NCI-H446 (cell line): ENCODE data around the gene CDK2AP2.
A peak's percentile ranks its signal among the peaks of the same experiment; 100 is the strongest.
"Not testable (repeated sequence)": the region's sequence is repeated elsewhere in the genome, so short reads cannot be mapped to it uniquely, and the experiment has no call there.

ENCODE experiments used
- DNase-seq, 2 experiments: peaks; one replicate each; lab custom pipeline; 2025; lab: John Stamatoyannopoulos, UW

CDK2AP2 gene

DNA sequence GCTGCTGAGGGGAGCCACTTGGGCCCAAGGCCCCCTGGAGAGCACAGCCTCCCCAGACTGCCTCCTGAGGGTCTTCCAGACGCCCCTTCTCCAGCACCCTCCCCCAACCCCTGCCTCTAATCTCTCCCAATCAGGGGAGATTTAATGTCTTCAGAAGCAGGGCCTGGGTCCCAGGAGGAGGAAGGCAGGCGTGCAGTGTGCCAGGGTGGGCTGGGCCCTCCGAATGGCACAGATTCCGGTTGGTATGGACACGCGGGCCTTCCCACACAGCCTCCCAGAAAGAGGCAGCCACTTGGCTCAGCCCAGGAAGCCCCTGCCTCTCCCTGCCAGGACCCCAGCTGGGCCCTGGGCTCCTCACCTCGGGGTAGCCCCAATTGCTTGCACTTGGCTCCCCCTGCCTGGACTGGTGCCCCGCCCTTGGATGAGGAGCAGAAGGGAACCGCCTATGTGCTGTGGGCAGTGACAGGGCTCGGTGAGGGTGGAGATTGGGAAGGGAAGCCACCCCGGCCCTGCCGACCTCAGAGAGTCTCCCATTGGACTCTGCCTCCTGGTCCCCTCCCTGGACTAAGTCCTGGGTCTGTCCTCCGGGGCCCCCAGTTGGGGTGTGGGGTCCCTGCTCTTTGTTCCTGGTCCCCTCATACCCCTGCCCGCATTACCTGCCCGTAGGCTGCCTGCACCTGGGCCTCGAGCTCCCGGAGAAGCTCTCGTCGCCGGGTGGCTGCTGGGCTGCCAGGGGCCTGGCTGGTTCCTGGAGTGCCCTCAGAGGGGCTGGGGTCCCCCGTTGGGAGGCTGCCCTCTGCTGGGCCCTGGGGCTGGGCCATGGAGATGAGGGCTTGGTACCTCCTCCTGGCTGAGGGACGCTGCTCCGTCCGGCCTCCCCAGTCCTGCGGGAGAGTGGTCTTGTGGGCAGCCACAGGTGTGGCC, 15.9 kb upstream of the CDK2AP2 start:
- DNase-seq: no peak

DNA sequence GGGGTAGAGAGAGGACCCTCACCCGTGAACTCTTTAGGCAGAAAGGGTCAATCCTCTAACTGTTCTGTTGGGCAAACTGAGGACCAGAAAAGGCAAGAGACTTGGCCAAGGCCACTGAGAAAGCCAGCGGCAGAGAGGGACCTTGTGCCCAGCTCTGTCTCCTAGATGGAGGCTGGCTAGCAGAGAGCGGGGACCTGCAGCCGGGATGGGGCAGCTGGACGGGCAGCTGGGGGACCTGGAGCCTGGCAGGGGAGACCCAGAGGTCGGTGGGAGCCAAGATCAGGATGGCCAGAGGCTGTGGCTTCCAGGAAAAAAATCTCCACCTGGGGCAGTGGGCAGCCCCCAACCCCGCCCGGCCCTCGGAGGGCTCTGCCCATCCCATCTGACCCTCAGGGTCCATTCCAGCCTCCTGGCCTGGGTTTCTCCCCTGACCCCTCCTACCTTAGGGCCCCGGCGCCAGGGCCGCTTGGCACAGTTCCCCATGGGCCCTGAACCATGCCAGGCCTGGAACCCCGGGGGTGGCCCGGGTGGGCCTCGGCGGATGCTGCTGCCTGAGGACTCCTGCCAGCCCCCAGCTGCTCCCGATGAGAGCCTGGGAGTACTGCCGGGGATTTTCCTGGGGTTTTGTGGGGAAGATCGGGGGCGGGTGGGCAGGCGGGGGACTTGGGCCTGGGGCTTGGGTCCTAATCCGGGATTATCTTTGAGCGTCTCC, 15.0 kb upstream of the CDK2AP2 start, which contains the start of gene CABP2:
Gene CABP2, minus strand, starts transcription at position 603 of the 712 bp plus-strand sequence. Its CDS starts 120 bp downstream, at position 483.
- DNase-seq: no peak

DNA sequence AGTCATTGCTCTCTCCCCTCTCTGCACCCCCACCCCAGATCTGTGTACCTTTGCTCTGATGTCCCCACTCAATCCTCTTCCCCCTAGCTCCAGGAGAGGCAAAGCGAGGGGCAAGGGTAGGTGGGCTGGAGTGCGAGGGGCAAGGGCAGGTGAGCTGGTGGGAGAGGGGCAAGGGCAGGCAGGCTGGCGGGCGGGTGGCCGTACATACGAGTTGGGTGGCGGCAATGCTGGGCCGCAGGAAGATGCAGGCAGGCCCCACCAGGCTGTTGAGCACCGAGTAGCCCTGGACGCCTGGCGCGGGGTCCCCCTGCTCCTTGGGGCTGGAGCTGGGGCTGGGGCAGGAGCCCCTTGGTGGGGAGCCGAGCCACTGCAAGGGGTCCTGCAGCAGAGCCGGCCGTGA, 14.4 kb upstream of the CDK2AP2 start:
- no peak for DNase-seq

DNA sequence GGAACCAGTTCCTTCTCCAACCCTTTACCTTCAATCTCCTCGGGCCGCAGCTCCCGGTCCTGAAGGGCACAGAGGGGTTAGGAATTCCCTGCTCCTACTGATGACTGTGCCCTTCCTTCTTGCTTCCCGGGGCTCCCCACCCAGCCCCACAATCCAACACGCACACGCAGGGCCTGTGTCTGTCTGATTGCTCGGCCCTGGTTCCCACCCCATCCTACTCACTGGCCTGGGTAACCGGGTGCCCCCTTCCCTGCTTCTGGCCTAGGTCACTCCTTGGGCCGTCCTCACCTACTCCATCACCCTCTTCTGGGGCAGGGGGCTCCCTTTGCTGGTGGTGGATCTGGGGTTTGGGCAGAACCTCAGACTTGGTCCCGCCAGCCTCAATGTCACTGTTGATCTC, 14.0 kb upstream of the CDK2AP2 start:
- no peak for DNase-seq

DNA sequence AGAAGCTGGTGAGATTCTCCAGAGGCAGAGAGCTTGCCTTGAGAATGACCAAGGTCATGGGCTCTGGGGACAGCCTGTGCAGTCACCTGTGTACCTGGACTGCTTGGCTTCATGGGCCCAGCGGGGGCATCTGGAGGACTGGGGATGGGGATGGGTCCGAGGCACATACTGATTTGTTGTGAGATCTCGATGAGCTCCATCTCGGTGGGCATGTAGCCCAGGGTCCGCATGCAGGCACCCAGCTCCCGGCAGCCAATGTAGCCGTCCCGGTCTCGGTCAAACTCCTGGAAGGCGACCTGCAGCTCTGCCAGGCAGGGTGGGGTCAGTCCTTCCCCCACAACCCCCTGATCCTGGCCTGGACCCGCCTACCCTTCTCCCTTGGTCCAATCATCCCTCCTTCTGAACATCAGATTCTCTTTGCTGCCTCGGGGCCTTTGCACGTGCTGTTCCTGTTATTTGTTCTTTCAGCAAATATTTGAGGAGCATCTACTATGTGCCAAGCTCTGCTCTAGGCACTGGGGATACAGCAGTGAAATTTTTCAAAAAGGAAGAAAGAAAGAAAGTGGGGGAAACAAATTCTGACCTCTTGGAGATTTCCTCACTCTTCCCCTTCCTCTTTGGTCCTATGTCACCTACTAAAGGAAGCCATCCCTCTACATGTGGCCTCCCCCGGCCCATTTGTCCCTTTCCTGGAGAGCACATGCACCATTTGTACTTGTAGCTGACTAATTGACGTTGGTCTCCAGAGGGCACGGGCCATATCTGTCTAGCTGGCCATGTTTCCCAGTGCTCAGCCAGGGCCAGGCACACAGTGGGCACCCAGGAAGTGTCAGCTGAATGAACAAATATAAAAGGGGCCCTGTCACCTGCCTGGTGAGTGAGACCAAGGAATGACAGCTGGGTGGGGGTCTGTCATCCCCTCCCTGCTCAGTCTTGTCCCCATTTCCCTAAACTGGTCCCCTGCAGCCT, 13.2 kb upstream of the CDK2AP2 start:
- DNase-seq: no peak

DNA sequence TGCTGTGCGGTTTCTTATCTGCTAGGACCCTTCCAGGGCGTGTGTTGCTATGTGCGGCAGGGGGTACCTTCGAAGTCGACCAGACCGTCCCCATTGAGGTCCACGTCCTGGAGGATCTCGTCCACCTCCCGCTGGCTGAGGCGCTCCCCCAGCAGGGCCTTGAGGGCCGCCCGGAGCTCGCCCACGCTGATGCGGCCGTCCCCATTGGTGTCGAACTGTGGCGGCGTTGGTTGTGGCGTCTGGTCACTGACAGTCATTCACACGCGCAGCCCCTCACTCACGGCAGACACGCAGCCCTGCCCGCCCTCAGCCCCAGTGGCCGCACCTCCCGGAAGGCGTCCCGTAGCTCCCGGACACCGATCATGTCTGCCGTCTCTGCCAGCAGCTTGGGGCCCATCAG, 11.8 kb upstream of the CDK2AP2 start:
- DNase-seq: no peak

DNA sequence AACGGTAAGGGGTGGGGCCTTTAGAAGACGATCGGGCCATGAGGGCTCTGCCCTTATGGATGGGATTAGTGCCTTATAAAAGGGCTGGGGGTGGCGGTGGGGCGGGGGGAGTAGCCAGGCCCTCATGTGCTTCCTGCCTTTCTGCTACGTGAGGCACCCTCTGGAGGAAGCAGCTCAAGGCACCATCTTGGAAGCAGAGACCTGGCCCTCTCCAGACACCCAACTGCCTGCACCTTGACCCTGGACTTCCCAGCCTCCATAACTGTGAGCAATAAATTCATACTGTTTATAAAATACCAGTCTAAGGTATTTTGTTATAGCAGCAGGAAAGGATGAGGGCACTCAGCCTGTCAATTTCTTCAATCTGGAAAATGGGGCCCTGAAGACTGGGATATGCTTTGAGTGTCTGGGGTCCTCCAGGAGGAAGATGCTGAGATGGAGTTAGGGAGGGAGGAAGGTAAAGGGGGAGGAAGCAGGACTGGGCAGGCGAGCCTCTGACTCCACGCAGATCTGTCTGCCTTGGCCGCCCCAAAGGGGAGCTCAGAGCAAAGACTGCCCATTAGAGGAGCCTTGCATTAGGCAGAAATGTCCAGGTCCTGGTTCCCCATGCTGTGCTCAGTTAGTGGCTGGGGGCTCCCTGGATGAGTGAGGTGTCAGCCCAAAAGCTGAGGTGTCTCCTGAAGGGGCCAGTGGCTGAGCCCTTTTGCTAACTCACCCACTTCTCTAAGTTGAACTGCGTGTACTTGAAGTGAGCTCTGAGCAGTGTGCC, 10.0 kb upstream of the CDK2AP2 start:
- DNase-seq: no peak

DNA sequence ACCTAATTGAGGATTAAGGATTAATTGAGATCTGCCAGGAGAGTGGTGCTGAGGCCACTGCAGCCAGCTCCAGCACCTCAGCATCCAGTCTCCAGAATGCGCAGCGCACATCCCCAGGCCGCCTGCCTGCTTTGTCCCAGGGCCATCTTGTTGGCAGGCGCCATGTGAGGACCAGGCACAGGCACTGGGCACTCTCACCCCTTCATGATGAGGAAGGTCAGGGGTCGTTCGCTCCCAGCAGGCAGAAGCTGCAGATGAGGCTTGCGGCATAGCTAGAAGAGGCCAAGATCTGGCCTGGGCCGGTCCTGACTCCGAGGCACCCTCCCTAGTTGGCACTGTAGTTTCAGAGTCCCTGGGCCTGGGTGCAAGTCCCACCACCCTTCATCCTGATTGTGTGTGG, 8.8 kb upstream of the CDK2AP2 start:
- no peak for DNase-seq

DNA sequence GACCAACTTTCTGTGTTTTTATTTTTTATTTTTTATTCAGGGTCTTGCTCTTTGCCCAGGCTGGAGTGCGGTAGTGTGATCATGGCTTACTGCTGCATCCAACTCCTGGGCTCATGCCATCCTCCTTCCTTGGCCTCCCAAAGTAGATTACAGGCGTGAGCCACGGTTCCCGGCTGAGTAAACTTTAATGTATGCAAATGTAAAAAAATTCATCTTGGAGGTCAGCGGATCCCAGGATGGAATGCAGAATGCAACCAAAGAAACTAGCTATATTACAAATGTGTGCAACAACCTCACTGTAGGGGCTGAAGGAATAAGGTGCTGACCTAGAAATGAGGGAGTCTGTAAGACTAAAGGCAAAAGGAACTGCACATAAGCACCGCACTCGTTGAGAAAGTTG, 6.2 kb upstream of the CDK2AP2 start:
- DNase-seq: no peak

DNA sequence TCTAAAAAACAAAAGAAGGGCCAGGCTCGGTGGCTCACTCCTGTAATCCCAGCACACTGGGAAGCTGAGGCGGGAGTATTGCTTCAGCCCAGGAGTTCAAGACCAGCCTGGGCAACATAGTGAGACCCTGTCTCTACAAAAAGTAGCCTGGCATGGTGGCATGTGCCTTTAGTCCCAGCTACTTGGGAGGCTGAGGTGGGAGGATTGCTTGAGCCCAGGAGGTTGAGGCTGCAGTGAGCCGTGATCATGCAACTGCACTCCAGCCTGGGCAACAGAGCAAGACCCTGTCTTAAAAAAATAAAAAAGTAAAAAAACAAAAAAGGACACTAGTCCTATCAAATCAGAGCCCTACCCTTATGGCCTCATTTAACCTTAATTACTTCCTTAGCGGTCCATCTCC, 3.6 kb upstream of the CDK2AP2 start:
- DNase-seq: not testable (repeated sequence)

DNA sequence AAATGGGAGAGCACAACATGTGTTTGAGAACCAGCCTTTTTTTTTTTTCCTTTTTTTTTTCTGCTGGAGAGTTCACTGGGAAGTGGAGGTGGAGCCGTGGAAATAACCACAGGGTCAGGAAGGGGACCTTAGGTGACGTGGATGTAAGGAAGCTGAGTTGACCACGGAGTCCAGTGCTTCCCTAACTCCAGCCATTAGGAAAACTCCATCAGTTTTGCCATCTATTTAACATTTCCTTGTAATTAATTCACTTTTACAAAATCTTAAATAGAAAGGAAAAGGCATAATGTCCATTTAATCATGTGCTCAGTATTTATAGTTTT, 2.0 kb upstream of the CDK2AP2 start:
- no peak for DNase-seq

DNA sequence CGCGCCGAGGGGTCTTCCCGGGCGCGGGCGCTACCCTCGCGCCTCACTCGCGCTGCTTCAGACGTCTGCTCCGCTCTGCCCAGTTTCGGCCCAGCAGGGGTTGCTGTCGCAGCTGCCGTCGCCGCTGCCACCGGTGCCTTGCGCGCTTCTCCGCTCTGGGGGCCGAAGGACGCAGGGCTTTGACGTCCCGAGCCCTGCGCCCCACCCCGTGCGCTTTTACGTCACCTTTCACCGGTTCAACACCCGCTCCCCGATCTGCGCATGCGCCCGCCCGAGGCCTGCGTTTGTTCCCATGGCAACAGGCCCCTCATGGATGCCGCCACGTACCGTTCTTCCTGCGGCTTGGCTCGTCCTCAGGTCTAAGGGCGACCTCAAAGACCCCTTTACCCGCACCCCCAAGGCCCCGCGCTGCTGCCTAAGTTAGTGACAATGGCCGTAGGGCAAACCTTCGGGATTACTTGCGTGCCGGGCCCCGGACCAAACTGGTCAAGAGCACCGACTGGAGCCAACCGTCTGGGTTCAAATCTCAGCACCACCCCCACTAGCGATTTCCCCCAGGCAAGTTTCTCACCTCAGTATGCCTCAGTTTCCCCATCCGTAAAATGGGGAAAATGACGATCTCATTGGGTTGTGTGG, 642 bp upstream of the CDK2AP2 start:
- peak; percentile 96 to 98 for DNase-seq

DNA sequence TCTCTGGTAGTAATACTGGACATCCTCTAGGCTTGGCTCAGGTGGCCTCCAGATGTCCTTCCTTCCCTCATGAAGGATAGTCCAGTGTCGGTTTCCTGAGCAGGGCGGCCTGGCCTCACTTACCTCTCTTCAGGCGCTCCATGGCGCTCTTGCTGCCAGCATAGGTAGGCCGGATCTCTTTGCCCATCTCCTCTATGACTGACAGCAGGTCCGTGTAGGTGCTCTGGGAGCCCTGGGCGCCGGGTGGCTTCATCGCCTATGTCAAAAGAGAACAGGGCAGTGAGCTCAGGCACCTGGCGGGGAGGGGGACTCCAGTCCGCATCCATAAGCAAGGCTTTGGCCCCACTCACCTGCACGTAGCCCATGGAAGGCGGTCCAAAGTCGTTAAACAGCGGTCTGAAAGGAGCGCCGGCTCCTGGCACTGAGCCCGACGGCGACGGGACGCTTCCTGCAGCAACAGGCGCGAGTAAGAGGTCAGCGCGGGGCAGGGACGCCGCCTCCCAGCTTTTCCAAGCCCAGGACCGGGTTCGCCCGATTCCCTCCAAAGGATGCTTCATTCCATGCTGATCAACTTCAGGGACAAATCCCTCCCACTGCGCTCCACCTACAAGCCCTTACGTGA, 609 bp downstream of the CDK2AP2 start:
- DNase-seq: no peak

DNA sequence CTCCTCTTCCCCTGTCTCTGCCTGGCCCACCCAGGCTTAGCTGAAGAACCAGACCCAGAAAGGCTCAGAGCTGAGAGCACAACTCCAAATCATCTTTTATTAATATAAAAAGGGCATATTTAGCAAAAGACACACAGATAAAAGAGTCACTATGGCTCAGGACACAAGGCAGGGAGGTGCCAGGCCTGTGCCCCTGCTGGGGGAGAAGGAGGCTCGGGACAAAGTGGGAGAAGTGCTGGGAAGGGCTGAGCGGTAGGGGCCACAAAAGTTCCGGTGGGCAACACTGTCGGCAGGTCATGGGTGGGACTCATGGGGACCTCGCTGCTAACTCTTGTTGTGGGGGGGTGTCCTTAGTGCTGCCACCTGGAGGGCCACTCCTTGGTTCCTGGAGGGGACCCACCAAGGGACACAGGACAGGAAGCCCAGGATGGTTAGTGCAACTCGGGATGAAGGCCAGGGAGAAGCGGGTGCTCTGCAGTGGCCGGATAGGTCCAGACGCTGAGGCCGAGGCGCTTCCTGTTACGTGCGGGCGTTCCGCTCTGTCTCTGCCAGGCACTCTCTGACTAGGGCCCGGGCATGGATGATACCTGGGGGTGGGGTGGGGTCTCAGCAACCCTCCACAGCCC, 1.4 kb downstream of the CDK2AP2 start:
- no peak for DNase-seq

DNA sequence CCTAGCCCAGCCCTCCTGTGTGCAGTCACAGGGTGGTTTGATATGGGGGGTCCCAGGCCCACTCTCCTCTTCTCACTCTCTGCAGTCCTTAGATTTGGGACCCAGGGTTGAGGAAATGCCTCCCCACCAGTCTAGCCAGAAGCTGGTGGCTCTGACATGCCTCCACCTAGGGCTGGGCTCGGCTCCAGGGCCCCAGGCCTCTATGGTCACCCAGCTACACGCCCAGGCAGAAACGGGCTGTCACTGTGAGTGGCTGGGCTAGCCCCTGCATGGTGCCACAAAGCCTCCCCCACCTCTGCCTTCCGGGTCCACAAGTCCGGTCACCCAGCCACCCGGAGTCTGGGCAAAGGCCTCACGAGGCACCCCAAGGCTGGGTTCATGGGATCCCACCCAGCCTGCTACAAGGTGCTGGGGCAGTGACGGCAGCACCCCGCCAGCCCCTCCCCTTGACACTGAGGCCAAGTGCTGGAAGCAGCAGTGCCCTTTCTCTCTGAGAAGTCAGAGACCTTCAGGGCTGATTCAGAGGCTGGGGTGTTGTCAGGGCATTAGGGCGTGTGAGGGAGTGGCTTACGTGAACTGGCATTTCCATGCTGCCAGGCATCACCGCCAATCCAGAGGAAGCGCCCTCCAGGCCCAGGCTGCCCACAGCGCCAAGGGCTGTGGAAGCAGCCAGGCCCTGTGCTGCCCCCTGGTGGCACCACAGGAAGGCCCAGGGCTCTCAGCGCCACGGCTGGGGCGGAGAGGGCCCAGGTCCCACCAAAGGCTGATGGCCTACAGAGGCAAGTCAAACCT, 2.2 kb downstream of the CDK2AP2 start:
- peak; percentile 78 to 92 for DNase-seq

DNA sequence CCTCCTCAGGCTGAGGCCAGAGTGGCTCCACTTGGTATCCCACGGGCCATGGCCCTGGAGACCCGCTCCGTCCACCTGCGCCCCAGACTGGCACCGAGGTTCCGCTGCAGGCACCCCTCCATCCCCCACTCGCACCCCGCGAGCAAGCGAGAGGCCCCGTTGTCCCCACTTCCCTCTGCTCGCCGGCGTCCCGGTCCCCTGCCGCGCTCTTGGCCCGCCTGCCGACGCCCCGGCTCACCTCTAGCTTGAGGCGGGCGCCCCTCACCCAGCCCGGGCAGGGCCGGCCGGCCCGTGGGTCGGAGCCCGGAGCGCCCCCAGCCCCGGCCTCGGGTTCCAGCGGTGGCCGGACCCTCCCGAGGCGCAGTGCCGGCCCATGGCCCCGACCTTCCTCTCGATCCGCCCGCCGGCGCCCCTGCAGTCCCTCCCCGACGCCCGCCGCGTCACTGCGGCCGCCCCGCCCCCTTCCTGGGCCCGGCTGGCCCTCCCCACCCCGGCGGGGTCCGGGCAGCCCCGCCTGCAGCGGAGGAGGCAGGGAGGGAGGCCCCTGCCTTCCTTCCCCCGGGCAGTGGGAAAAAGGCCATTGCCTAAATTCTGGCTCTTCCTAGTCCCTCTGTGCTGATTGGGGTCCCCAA, 2.9 kb downstream of the CDK2AP2 start, which contains the start of gene PITPNM1:
Gene PITPNM1, minus strand, starts transcription at position 414 of the 632 bp plus-strand sequence. CDS start 1,183 bp downstream, outside the sequence.
- DNase-seq: peak in 1 of 2 experiments; percentile 32

DNA sequence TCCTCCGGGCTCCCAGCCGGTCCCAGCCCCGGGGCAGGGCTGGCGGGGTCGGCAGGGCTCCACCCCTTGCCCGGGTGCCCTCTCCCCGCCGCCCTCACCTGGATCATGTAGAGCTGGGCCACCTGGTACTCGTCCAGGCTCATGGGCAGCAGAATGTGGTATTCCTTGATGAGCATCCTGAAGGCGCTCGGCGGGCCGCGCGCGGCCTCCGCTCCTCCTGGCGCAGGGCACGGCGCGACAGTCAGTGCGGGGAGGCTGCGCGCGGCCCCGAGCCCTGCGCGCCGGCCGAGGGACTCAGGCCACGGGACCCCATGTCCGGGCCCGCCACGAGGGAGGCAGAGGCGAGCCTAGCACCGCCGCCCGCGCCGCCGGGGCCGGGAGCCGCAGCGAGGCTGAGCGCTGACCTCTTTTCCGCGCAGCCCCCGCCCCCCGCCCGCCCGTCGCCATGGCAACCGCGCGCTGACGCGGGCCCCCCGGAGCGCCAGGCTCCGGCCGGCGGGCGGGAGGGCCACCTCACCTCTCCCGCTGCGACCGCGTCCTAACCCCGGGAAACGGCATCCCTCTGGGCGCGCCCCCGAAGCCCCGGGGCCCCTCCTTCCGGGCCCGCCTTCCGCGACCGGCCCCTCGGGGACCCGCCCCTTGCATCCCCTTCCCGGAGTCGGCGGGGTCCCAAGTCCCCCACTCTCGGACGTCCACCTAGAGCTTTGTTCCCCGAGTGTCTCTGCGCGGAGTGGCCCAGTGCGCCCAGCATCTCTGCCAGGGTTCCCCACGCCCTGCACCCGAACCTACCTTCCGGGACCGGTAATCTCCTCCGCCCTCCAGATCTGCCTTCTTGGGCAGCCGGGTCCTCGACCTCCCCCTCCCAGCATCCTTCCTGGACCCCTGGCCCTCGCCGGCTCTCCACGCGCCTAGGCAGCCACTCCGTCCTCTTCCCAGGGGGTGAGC, 3.7 kb downstream of the CDK2AP2 start:
- DNase-seq: no peak
